B cell (primary cell): Measurements from ENCODE around the gene PDE6B. TPM values are rescaled to one million over a fixed set of nuclear protein-coding genes. Genes with fewer than 3 reads are reported as not detected.

Experiments used
- ATAC-seq: fragments of 200-7000 bp; cut with Tn5 transposase; one replicate; pipeline ENCODE4 v1.10.0; 2021; ENCODE audit warnings: low read depth, mild to moderate bottlenecking, moderate number of reproducible peaks, moderate library complexity
- CTCF ChIA-PET: fragments of 350-600 bp; sonication (Branson Sonifier 250); formaldehyde crosslinking; loops from one replicate; lab custom pipeline; 2021; ENCODE audit warnings: antibody characterized with exemption, inconsistent platforms; lab: Charles Lee
- POLR2A ChIA-PET: fragments of 350-600 bp; sonication (Branson Sonifier 250); formaldehyde crosslinking; loops from one replicate; lab custom pipeline; 2021; ENCODE audit warnings: antibody characterized with exemption; lab: Charles Lee
- DNase-seq: peaks from one replicate; pipeline ENCODE4 v3.0.0; 2013
- H2AFZ ChIP-seq: 2 replicates; pipeline ENCODE4 v1.6.1; 2012; ENCODE audit warnings: mild to moderate bottlenecking, low read depth, low read length; ENCODE audit not compliant: insufficient read depth, poor library complexity, severe bottlenecking
- H3K27ac ChIP-seq, 2 donors: 1 replicate in 1 of 2; 2 replicates in 1 of 2; pipeline ENCODE4 v1.5.1; 2012 to 2013; ENCODE audit warnings: low read length in 2 of 2, mild to moderate bottlenecking in 2 of 2, moderate library complexity in 1 of 2
- H3K27me3 ChIP-seq, 4 experiments: fragments of 200-600 bp in 1 of 4; sonication (generic) in 1 of 4; replicated peaks in 1 of 4; 1 replicate in 2 of 4; 2 replicates in 2 of 4; pipeline versions ENCODE4 v1.6.1 to v1.7.0; 2013 to 2016; ENCODE audit warnings: low read length in 3 of 4, mild to moderate bottlenecking in 2 of 4, mixed read lengths in 1 of 4, moderate library complexity in 1 of 4; ENCODE audit not compliant: insufficient read depth in 4 of 4, control insufficient read depth in 3 of 4; ENCODE audit errors: control extremely low read depth in 1 of 4
- H3K36me3 ChIP-seq, 2 experiments: replicated peaks in 1 of 2; 1 replicate in 1 of 2; 2 replicates in 1 of 2; pipeline versions ENCODE4 v1.6.1 to v1.7.1; 2013; ENCODE audit warnings: low read length in 1 of 2; ENCODE audit not compliant: insufficient read depth in 2 of 2, control insufficient read depth in 1 of 2; ENCODE audit errors: control extremely low read depth in 1 of 2, extremely low read depth in 1 of 2
- H3K4me1 ChIP-seq, 2 donors: fragments of 200-600 bp in 1 of 2; sonication (generic) in 1 of 2; 1 replicate in 1 of 2; 2 replicates in 1 of 2; pipeline versions ENCODE4 v1.5.1 to v1.6.1; 2013 to 2017; ENCODE audit warnings: low read length in 2 of 2; ENCODE audit not compliant: control insufficient read depth in 2 of 2, insufficient read depth in 2 of 2
- H3K4me2 ChIP-seq: replicated peaks from 2 replicates; pipeline ENCODE3; 2012; ENCODE audit warnings: mild to moderate bottlenecking, low read depth, low read length; ENCODE audit not compliant: poor library complexity, severe bottlenecking
- H3K4me3 ChIP-seq, 5 experiments: fragments of 200-600 bp in 1 of 5; sonication (generic) in 1 of 5; 1 replicate in 3 of 5; 2 replicates in 2 of 5; pipeline versions ENCODE4 v1.5.1 to v1.7.0; 2011 to 2016; ENCODE audit warnings: low read length in 4 of 5, mild to moderate bottlenecking in 4 of 5, low read depth in 2 of 5, control low read depth in 1 of 5, moderate library complexity in 1 of 5; ENCODE audit not compliant: insufficient read depth in 1 of 5; ENCODE audit errors: control extremely low read depth in 1 of 5, extremely low read depth in 1 of 5
- H3K79me2 ChIP-seq: fragments of 200-600 bp; sonication (generic); one replicate; pipeline ENCODE4 v1.6.0; 2016; ENCODE audit warnings: low read length; ENCODE audit not compliant: control insufficient read depth, insufficient read depth
- H3K9ac ChIP-seq: fragments of 200-600 bp; sonication (generic); 2 replicates; pipeline ENCODE4 v1.6.1; 2017; ENCODE audit warnings: mild to moderate bottlenecking, low read length, moderate library complexity
- H3K9me3 ChIP-seq, 3 donors: one replicate each; pipeline versions ENCODE4 v1.6.1 to v1.7.1; 2013; ENCODE audit warnings: low read length in 2 of 3; ENCODE audit not compliant: control insufficient read depth in 2 of 3, insufficient read depth in 1 of 3; ENCODE audit errors: control extremely low read depth in 1 of 3
- H4K20me1 ChIP-seq: 2 replicates; pipeline ENCODE4 v1.6.0; 2012; ENCODE audit warnings: mild to moderate bottlenecking, low read length; ENCODE audit not compliant: insufficient read depth, control insufficient read depth, poor library complexity, severe bottlenecking
- H3K27ac Mint-ChIP-seq: one replicate; pipeline ENCODE4 v1.8.0; 2021; ENCODE audit warnings: mixed read lengths
- H3K27me3 Mint-ChIP-seq: one replicate; pipeline ENCODE4 v1.8.0; 2021; ENCODE audit warnings: mixed read lengths
- H3K4me1 Mint-ChIP-seq: one replicate; pipeline ENCODE4 v1.8.0; 2021; ENCODE audit warnings: mixed read lengths
- H3K4me3 Mint-ChIP-seq: one replicate; pipeline ENCODE4 v1.8.0; 2021; ENCODE audit warnings: mixed read lengths
- H3K9me3 Mint-ChIP-seq: one replicate; pipeline ENCODE4 v1.8.0; 2022; ENCODE audit warnings: mixed read lengths; ENCODE audit not compliant: insufficient read depth
- CTCF ChIP-seq: fragments of 200-600 bp; IDR thresholded peaks from one replicate; pipeline ENCODE4 v1.8.0; 2022; ENCODE audit warnings: antibody characterized with exemption, mild to moderate bottlenecking
- EZH2 ChIP-seq: IDR thresholded peaks from 2 replicates; pipeline ENCODE4 v1.6.1; 2012; ENCODE audit warnings: borderline replicate concordance, low read depth, mild to moderate bottlenecking, moderate library complexity, low read length; ENCODE audit not compliant: insufficient read depth, poor library complexity, severe bottlenecking
- WGBS: methylation state at CpG from one replicate; pipeline ENCODE4 v1.1.5; 2013; ENCODE audit warnings: missing lambda C conversion rate; ENCODE audit not compliant: insufficient coverage; 5-methylcytosine and 5-hydroxymethylcytosine counted together
- intact Hi-C: fragments of 100-400 bp; cut with micrococcal nuclease; formaldehyde crosslinking; loops from one replicate; pipeline ENCODE4 v1.10.0; 2022
- polyA plus RNA-seq: library from polyadenylated mRNA; depleted of rRNA; stranded (reverse); fragments of >200 nt; gene quantifications from 2 replicates; pipeline ENCODE4 v1.2.3, GENCODE V29; 2012
- total RNA-seq, 2 donors: library from RNA; stranded (reverse); fragments of 120-200 nt in 1 of 2; gene quantifications; 1 replicate in 1 of 2; 2 replicates in 1 of 2; pipeline versions ENCODE4 v1.2.3 to v1.2.4, GENCODE V29; 2013 to 2022

Gene PDE6B
- total and polyA plus RNA-seq, 2 donors (not counting 1 experiment from before 2014, with no cell fraction given) = 20.0 to 25.2 TPM

GRCh38 chr4:576245-576821 is 49.0 kb upstream of the PDE6B start, which contains the start of gene TMEM271:
TSS of gene TMEM271 (minus strand) at chr4:576295. CDS start at chr4:576062, 233 bp downstream.
- no peak within 1 kb of the TSS for H3K27ac ChIP-seq
- POLR2A ChIA-PET = no interaction called here
- peaks cover 0 to 59% (median 17%) of the 10 kb centered on the region in 4 experiments for H3K27me3 ChIP-seq
- H3K4me1 ChIP-seq = peaks cover 13 to 19% of the 10 kb centered on the region in 2 donors
- peaks cover 0 to 52% (median 0%) of the 10 kb centered on the region in 3 donors for H3K9me3 ChIP-seq
- DNase-seq (no peak), ATAC-seq (no peak)
- intact Hi-C loops = no loop called here
- no peaks in the 10 kb centered on the region for H4K20me1 ChIP-seq
- H3K36me3 ChIP-seq = no peaks in the 10 kb centered on the region
- Mint-ChIP-seq H3K4me3 (peak within 1 kb of the TSS; percentile 48), H3K27me3 (peaks cover 53% of the 10 kb centered on the region), H3K4me1 (peaks cover 17% of the 10 kb centered on the region), H3K9me3 (no peaks in the 10 kb centered on the region), H3K27ac (no peak within 1 kb of the TSS)
- H3K4me2 ChIP-seq = peak within 1 kb of the TSS; percentile 53
- H2AFZ ChIP-seq = no peak within 1 kb of the TSS
- TF ChIP-seq EZH2 (no peak), CTCF (no peak)
- no peak within 1 kb of the TSS for H3K9ac ChIP-seq
- no peak within 1 kb of the TSS for H3K4me3 ChIP-seq
- CTCF ChIA-PET = no interaction called here
- no peaks in the 10 kb centered on the region for H3K79me2 ChIP-seq
- WGBS = 4% methylated on average over 14 of the region's 60 CpGs

GRCh38 chr4:576991-577498 is 48.3 kb upstream of the PDE6B start:
- Mint-ChIP-seq H3K4me1 (peaks cover 17% of the 10 kb centered on the region), H3K9me3 (no peaks in the 10 kb centered on the region), H3K27ac (no peak overlapping the region), H3K27me3 (peaks cover 52% of the 10 kb centered on the region), H3K4me3 (peak overlapping the region; percentile 48)
- ATAC-seq (no peak), DNase-seq (no peak)
- peak overlapping the region; percentile 43 for H3K4me2 ChIP-seq
- peaks cover 13 to 19% of the 10 kb centered on the region in 2 donors for H3K4me1 ChIP-seq
- no peak overlapping the region for H3K4me3 ChIP-seq
- ChIA-PET POLR2A (no interaction called here), CTCF (no interaction called here)
- 7% methylated on average over 30 of the region's 37 CpGs for WGBS
- no peak overlapping the region for H3K27ac ChIP-seq
- peaks cover 0 to 55% (median 17%) of the 10 kb centered on the region in 4 experiments for H3K27me3 ChIP-seq
- intact Hi-C loops = no loop called here
- H3K79me2 ChIP-seq = no peaks in the 10 kb centered on the region
- H4K20me1 ChIP-seq = no peaks in the 10 kb centered on the region
- no peak overlapping the region for H2AFZ ChIP-seq
- no peak overlapping the region for H3K9ac ChIP-seq
- H3K36me3 ChIP-seq = no peaks in the 10 kb centered on the region
- peaks cover 0 to 49% (median 0%) of the 10 kb centered on the region in 3 donors for H3K9me3 ChIP-seq
- no peak for TF ChIP-seq EZH2
- no peak for TF ChIP-seq CTCF
